GM10266 (cell line): ENCODE data around the gene SND1.

ENCODE experiments used
- DNase-seq: peaks from one replicate; pipeline ENCODE4 v3.0.0; 2012; ENCODE audit errors: extremely low spot score
- TF ChIP-seq, protein P1 (sequence below): IDR thresholded peaks from 2 replicates; pipeline ENCODE4 v1.5.1; 2012; ENCODE audit warnings: mild to moderate bottlenecking, low read depth; ENCODE audit not compliant: control insufficient read depth, insufficient read depth; ENCODE audit errors: missing control alignments

SND1 gene

DNA sequence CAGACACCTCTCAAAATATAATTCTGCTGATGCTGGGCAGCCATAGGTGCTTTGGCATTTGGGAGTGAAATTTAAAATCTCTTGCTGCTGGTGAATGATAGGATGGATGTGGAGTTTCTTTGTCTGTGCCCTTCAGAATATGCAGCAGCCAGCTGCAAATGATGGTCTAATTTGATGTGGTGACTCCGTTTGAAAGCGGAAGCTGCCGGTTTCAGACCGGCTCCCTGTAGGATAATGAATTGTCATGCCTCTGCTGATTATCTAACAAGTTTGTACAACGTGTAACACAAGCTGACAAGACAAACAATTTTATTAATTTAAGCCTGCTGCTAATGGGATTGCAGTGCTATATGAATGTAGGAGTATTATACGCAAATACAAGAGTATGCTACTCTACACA lies 103.5 kb downstream of the SND1 start:
- TF ChIP-seq, protein P1, sequence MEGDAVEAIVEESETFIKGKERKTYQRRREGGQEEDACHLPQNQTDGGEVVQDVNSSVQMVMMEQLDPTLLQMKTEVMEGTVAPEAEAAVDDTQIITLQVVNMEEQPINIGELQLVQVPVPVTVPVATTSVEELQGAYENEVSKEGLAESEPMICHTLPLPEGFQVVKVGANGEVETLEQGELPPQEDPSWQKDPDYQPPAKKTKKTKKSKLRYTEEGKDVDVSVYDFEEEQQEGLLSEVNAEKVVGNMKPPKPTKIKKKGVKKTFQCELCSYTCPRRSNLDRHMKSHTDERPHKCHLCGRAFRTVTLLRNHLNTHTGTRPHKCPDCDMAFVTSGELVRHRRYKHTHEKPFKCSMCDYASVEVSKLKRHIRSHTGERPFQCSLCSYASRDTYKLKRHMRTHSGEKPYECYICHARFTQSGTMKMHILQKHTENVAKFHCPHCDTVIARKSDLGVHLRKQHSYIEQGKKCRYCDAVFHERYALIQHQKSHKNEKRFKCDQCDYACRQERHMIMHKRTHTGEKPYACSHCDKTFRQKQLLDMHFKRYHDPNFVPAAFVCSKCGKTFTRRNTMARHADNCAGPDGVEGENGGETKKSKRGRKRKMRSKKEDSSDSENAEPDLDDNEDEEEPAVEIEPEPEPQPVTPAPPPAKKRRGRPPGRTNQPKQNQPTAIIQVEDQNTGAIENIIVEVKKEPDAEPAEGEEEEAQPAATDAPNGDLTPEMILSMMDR = no peak
- DNase-seq = no peak

DNA sequence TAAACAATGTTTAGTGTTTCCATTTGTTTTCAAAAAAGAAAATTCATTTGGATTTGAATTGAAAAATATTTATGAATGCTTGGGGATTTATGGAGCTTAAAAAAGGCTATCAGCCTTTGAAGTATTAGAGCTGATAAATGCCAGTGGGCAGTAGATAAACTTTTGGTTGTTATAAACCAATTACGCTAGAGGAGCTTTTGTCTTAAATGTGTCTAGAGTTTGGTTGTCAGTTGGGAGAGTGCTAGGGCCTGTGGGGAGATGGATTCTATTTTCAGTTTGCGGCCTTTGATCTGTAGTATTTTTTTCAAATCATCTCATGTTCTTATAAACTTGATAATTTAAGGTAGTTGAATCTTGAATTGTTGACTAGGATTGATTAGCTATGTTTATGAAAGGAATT lies 104.0 kb downstream of the SND1 start:
- DNase-seq = no peak
- TF ChIP-seq, protein P1 = no peak

- no peak for DNase-seq
Observed at GRCh38 chr7:127758105-127758504, 106.1 kb downstream of the SND1 start.

DNA sequence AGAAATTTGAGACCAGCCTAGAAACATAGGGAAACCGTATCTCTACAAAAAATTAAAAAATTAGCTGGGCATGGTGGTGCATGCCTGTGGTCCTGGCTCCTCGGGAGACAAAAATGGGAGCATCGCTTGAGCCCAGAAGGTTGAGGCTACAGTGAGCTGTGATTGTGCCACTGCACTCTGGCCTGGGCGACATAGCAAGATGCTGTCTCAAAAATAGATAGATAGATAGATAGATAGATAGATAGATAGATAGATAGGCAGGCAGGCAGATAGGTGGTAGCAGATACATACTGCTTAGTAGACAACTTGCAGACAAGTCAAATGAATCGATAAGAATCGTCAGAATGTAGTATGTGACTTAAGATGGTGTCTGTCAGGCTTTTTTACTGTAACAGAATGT lies 106.9 kb downstream of the SND1 start:
- TF ChIP-seq, protein P1 = no peak
- DNase-seq = no peak

More at GRCh38 chr7:127758105-127758504, 106.1 kb downstream of the SND1 start:
- TF ChIP-seq, protein P1 = no peak

- DNase-seq = no peak
- TF ChIP-seq, protein P1 = no peak
Observed at GRCh38 chr7:127759945-127760421, 108.0 kb downstream of the SND1 start.

- TF ChIP-seq, protein P1 = no peak
- no peak for DNase-seq
Observed at GRCh38 chr7:127760436-127761031, 108.5 kb downstream of the SND1 start.

DNA sequence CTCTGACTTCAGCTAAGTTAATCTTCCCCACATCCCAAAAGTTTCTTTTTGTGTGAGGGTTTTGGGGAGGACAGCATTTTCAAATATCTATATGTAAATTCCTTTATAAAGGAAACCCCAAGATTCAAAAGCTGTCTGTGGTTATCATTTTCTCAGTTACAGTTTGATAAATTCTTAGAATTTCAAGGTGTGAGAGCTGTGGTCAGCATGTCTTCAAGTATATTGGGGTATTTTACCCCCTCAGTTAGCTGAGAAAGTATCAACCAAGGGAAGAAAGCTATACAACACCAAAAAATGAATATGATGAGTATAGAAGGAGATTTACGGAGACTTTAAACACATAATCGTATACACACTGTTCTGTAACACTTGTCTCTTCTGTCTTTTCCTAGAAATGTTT lies 109.2 kb downstream of the SND1 start:
- DNase-seq = no peak
- TF ChIP-seq, protein P1 = no peak
